Stimulated activated CD4-positive, alpha-beta T cell treated with anti-CD3 and anti-CD28 coated beads, Interleukin-1b, Interleukin-23, amount 100 ng/mL, for 24 hours (primary cell): ENCODE results near the gene SLC40A1.
"Not testable (repeated sequence)": the region's sequence is repeated elsewhere in the genome, so short reads cannot be mapped to it uniquely, and the experiment has no call there.

Experiments
- DNase-seq, 4 experiments: peaks; one replicate each; pipeline ENCODE4 v3.0.0-alpha.2; 2020; ENCODE audit warnings: low read depth in 4 of 4, low spot score in 1 of 4

Gene SLC40A1

GRCh38 chr2:189580658-189581353 is at the start of gene SLC40A1:
Gene SLC40A1, minus strand, starts transcription at chr2:189580786. Its CDS starts 326 bp downstream, at chr2:189580460.
- DNase-seq: peak in 3 of 4 experiments; percentile 43 to 62 (median 47)

- no peak for DNase-seq
Measured at GRCh38 chr2:189629531-189630453, 49.2 kb upstream of the SLC40A1 start.

DNA sequence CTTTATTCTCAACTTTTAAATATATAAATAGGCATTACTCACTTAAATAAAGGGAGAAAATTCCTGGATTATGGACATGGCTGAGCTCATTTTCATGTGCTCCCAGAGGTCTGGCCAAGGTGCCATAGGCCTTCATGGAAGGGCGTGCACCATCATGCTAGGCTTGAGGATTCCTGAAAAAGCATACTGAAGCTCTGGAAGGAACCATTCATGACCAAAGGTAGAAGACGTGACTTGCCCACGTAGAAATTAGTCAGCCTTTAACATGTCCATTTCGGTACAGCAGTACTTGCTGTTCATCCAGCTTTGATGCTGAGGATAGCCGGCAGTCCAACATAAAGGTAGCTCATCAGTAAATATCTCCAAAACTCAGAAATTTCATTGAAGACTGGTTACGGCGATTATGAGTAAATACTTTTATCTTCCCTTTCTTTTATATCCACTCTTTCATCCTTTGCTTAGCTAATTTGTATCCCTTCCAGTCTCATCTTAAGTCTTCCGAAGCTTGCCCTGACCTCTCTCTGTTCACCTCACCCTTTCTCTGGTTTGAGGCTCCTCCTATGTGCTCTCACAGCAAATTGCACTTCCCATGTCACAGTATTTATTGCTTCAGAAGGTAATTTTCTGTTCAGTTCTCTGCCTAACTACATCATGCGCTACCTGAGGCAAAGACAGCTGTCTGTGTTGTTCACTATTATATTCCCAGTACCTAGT is 48.4 kb upstream of the SLC40A1 start:
- no peak for DNase-seq

- DNase-seq: no peak
Measured at GRCh38 chr2:189627789-189628188, 47.2 kb upstream of the SLC40A1 start.

DNA sequence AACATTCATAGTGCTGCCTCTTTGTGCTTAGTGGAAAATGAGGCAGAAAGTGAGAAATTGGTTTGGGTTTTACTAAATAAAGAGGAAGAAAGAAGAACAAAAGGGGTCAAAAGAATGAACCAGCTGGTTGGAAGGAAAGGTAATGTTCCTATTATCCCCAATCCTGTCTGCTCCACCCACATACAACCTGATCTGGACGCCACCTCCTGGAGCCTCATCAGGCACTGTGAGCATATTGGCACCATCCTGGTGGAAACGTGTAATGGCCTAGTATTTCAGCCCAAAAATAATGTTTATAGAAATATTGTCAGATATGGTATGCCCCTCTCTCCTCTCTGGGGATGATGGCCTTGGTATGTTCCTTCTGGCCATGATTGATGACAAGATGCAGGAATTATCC is 45.0 kb upstream of the SLC40A1 start:
- DNase-seq: no peak

- no peak for DNase-seq
Measured at GRCh38 chr2:189624648-189625355, 44.2 kb upstream of the SLC40A1 start.

GRCh38 chr2:189623049-189623448 is 42.5 kb upstream of the SLC40A1 start:
- DNase-seq: no peak

DNA sequence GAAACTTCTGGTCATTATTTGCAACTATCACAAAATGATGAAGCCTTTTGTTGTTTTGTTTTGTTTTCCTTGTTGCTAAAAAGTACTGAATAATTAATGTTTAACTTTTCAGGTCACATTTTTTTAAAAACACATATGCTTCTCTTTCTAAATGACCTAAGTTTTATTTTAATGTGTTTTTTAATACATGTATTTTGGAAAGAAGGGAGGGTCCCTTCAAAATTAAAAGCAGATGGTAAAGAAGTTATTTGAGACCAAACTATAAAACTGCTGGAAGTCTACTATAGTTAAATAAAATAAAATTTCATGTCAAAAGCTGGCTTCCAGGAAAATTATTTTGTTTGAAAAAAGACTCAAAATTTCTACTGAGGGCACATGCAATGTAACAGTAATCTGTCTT is 41.2 kb upstream of the SLC40A1 start:
- no peak for DNase-seq

DNA sequence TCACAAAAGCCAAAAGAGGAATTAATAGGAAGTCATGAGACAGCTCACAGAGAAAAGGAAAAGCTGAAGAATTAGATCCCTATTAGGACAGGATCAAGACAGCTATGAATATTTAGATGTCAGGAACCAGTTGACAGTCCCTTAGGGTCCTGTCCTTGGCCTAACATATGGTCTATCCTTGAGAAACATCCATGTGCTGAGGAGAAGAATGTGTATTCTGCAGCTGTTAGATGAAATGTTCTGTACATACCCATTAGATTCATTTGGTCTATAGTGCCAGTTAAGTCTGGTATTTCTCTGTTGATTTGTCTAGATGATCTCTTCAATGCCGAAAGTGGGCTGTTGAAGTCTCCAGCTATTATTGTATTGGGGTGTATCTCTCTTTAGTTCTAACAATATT is 37.6 kb upstream of the SLC40A1 start:
- no peak for DNase-seq

DNA sequence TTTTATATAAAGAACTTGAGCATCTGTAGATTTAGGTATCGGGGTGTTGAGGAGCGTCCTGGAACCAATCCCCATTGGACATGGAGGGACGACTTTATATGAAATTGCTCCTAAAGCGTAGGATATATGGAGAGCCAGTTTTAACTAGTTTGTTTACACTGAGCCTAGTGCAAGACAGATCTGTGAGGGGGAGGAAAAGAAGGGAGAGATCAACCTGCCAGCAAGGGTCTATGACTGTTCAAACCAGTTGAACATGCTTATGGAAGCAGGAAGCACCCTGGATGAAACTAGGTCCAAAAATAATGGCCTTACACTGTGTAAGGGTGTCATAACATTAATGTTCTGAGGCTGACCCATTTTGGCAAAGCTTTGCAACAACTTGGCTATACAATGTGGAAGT is 34.0 kb upstream of the SLC40A1 start:
- no peak for DNase-seq

DNA sequence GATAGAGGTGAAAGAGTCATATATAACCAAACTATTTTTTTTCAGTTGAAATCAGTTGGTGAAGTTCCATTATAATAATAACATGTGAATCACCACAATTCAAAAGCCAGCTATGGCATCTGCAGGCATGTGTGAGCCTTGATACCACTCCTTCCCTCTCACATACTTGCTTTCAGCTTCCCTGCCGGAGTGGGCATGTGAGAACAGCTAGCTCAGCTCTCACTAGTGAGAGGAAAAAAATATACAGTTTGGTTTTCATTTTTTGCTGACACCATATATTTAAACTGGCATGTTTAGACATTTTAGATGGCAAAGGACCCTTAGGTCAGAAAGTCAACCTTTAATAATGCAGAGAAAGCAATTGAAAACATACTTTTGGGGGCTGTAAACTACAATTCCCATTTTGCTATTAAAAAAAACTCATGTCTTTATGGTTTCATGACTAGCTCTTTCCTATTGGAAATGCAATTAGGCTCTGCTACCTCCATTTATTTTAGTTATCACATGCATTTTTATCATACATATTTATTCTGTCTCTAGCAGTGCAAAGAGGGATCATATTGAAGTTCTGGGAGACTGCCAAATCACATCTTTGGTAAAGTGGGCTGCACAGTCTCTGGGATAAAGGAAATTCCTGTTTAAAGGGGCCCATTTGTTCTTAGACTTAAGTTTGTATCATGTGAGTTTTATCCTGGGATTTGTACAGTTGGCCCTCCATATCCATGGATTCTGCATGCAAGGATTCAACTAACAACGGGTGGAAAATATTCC is 33.2 kb upstream of the SLC40A1 start:
- DNase-seq: no peak

- no peak for DNase-seq
Measured at GRCh38 chr2:189613077-189613636, 32.6 kb upstream of the SLC40A1 start.

- DNase-seq: no peak
Measured at GRCh38 chr2:189610700-189611099, 30.1 kb upstream of the SLC40A1 start.

- no peak for DNase-seq
Measured at GRCh38 chr2:189609853-189610252, 29.3 kb upstream of the SLC40A1 start.

DNA sequence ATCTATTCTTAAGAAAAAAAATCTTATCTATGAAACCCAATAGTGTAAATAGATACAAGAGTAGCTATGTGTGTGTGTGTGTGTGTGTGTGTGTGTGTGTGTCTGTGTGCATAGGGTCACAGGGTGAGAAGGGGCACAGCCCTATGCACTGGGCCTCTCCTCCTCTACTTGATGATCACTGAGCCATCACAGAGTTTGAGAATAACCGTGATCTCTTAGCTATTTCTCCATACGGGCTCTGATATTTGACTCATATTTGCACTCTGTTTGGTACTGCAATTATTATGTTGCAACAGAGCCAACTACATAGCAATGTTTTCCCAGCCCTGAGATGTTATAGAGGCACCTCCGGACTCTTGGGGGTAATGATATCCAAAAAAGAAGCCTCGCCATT is 28.8 kb upstream of the SLC40A1 start:
- DNase-seq: no peak

DNA sequence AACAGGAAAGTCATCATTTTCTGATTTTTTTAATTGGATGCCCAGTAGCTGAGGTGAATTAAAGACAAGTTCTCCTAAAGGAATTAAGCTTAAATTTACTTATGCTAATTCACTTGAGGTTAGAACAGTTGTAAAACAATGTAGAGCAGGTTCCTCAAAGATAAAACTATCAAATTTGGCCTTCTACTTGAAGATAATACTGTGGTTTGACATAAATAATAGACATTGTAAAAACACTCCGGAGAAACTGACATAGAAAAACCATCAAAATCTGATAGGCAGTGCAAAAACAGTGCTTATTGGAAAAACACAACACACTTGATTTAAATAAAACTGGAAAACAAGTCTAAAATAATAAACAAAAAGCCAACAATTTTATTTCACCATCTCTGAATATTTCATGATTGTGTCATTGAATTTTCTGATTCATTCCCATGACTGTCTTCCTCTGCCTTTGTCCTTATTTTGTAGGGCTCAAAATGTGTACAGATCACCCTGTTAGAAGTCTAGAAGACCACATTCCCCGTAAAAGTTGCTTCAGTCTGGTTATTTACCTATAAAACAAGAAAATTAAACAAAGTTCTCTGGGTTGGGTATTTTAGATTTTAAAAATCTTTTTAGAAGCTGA is 28.3 kb upstream of the SLC40A1 start:
- no peak for DNase-seq

GRCh38 chr2:189608170-189608569 is 27.6 kb upstream of the SLC40A1 start:
- no peak for DNase-seq

DNA sequence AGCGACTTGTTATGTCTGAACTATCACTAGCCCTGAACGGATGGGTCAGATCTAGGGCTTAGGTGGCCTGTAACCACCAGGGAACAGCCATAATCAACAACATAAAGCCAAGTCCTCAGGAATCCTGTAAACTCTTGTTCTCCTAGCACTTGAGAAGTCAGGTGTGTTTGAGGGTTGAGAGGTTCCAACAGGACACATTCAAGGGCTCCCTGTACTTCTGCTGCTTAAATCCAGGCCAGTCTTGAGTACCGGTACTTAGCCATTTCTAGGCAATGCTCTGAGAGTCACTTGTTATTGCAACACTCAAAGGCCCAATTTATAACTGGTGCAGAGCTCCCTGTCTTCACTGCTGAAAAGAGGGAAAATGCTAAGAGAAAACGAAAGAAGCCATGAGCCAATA is 21.6 kb upstream of the SLC40A1 start:
- no peak for DNase-seq

GRCh38 chr2:189601652-189602051 is 21.1 kb upstream of the SLC40A1 start:
- not testable (repeated sequence) for DNase-seq

DNA sequence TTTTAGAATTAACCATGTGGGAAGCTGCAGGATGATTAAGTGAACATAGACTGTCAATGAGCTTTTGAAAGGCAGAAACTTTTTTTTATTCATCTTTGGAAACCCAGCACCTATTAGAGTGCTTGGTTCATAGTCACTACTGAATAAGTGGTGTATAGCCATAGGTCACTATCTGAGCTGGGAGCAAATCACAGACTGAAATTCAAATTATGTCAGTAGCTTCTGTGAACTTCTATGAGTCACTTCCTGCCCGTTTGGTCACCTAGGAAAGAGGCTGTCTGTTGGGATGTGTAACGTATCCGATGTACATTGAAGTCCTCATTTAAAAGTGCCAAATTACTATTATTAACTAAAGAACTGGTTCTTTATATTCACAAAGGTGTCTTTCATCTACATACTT is 20.5 kb upstream of the SLC40A1 start:
- DNase-seq: no peak
